ENCODE measurements around the gene ZNRF3. TPM values are rescaled to one million over a fixed set of nuclear protein-coding genes. Genes with fewer than 3 reads are reported as not detected.
A peak's percentile ranks its signal among the peaks of the same experiment; 100 is the strongest.
"Not testable (repeated sequence)": the region's sequence is repeated elsewhere in the genome, so short reads cannot be mapped to it uniquely, and the experiment has no call there.

Gene ZNRF3
- polyA plus RNA-seq, 1 donor = 30.5 TPM

- no peak for DNase-seq
These were observed 182.3 kb downstream of the ZNRF3 start for GRCh38 chr22:29065468-29066190.

GRCh38 chr22:29069463-29069862 lies 186.1 kb downstream of the ZNRF3 start:
- no peak for DNase-seq

- DNase-seq = no peak
These were observed 187.1 kb downstream of the ZNRF3 start for GRCh38 chr22:29070490-29070889.

GRCh38 chr22:29071261-29072045 lies 188.1 kb downstream of the ZNRF3 start:
- no peak for DNase-seq

GRCh38 chr22:29072193-29072978 lies 189.0 kb downstream of the ZNRF3 start:
- peak; percentile 86 for DNase-seq

- DNase-seq = no peak
These were observed 189.7 kb downstream of the ZNRF3 start, which contains the start of gene KREMEN1 for GRCh38 chr22:29072979-29073617. Gene KREMEN1 (plus strand): TSS chr22:29073035. CDS start chr22:29073131, 96 bp downstream.

GRCh38 chr22:29073618-29074275 lies 190.4 kb downstream of the ZNRF3 start:
- DNase-seq = peak; percentile 72

GRCh38 chr22:29074276-29074772 lies 191.0 kb downstream of the ZNRF3 start:
- no peak for DNase-seq

GRCh38 chr22:29078036-29078868 lies 194.9 kb downstream of the ZNRF3 start:
- DNase-seq = no peak

GRCh38 chr22:29078869-29079207 lies 195.5 kb downstream of the ZNRF3 start:
- no peak for DNase-seq

GRCh38 chr22:29079218-29079901 lies 196.0 kb downstream of the ZNRF3 start:
- no peak for DNase-seq

GRCh38 chr22:29080106-29080975 lies 197.0 kb downstream of the ZNRF3 start:
- DNase-seq = no peak

GRCh38 chr22:29081517-29082236 lies 198.3 kb downstream of the ZNRF3 start:
- no peak for DNase-seq

GRCh38 chr22:29082826-29083545 lies 199.6 kb downstream of the ZNRF3 start:
- no peak for DNase-seq

- DNase-seq = not testable (repeated sequence)
These were observed 200.2 kb downstream of the ZNRF3 start for GRCh38 chr22:29083576-29083932.

GRCh38 chr22:29083933-29084591 lies 200.7 kb downstream of the ZNRF3 start:
- DNase-seq = no peak

GRCh38 chr22:29087012-29087411 lies 203.6 kb downstream of the ZNRF3 start:
- DNase-seq = no peak

Measured in left kidney (tissue), 2 donors.